Measurements from ENCODE around the gene SRC.

The SRC gene

DNA sequence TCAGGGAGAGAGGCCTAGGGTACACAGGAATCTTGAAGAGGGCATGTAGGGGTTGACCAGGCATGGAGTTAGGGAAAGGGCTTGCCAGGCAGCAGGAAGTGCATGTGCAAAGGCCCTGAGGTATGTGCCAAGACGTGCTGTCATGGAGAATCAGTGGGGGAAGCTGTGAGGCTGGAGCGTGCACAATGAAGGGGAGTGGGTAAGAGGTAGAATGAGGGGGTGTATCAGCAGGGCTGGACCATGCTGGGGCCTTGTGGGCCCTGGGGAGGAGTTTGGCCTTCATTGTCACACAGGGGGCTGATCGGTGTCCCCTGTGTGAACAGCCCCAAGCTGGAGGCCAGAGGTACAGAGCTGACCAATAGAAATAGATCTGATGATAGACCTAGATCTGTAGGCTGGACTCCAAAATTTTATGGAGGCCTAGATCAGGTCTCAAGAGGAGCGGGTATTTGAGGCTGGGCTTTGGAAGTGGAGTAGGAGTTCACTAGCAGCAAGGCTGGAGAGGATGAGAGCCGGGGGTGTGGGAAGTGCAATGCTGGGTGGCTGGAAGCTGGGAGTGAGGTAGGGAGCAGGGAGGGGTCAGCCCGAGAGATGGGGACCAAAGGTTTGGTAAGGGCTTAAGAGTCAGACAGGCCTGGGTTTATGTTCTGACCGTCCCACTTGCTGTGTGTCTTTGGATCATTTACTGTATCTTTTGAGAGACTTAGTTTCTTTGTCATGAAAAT lies 3.0 kb downstream of the SRC start:
- Histone ChIP-seq H3K4me3 (no peak overlapping the region), H4K20me1 (peaks cover 72% of the 10 kb centered on the region), H3K4me2 (peak overlapping the region; percentile 59), H3K9ac (no peak overlapping the region), H3K4me1 (peaks cover 73% of the 10 kb centered on the region), H3K27ac (no peak overlapping the region), H3K36me3 (peaks cover 47% of the 10 kb centered on the region), H3K9me3 (no peaks in the 10 kb centered on the region), H3K27me3 (no peaks in the 10 kb centered on the region)
- no peak for TF ChIP-seq Cebpa-rat (IDR thresholded peaks at IDR 0.05)

DNA sequence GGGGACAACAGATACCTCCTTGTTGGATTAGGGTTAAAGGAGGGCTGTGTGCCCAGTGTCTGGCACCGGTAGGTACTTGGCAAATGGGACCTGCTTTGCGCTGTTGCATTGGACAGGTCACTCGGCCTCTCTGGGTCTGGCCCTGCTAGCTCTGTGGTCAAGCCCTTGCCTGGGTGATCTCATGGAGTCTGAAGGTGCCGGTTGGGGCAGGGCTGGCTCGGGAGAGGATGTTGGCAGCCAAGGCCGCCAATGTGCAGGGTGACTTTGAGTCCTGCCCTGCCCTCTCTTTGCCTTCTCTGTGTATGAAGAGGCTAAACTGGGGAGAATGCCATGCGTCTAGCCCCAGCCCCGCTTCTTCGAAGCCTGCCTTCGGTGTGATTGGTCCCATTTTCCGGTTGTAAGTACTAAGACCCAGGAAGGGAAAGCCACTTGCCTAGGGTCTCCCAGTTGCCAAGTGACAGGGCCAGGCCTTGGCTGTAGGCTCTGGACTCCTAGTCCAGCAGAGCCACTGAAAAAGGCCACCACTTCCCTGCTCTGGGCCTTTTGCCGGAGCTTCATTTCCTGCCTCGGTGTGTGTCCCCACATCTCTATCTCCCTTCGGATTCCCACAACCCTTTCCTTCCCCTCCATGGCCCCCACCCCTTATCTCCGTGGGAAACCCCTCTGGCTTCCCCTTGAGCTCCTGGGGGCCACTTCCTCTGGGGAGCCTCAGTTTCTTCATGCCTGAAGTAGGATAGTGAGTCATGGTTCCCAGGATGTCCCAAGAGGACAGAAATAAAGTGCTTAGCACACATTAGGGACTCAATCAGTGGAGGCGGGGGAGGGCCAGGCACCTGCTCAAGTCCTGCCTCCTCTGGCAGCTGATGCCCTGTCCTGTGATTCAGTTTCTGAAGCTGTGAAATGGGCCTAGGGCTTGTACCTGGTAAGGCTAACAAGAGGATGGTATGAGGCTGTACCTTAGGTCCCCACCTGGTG lies 3.9 kb downstream of the SRC start:
- H4K20me1 ChIP-seq, result peaks cover 81% of the 10 kb centered on the region
- H3K9ac ChIP-seq, result no peak overlapping the region
- H3K27me3 ChIP-seq, result no peaks in the 10 kb centered on the region
- H3K4me3 ChIP-seq, result no peak overlapping the region
- peak overlapping the region; percentile 45 for H3K27ac ChIP-seq
- H3K4me1 ChIP-seq, result peaks cover 73% of the 10 kb centered on the region
- peak overlapping the region; percentile 59 for H3K4me2 ChIP-seq
- no peaks in the 10 kb centered on the region for H3K9me3 ChIP-seq
- peaks cover 49% of the 10 kb centered on the region for H3K36me3 ChIP-seq
- no peak for TF ChIP-seq Cebpa-rat (IDR thresholded peaks at IDR 0.05)

DNA sequence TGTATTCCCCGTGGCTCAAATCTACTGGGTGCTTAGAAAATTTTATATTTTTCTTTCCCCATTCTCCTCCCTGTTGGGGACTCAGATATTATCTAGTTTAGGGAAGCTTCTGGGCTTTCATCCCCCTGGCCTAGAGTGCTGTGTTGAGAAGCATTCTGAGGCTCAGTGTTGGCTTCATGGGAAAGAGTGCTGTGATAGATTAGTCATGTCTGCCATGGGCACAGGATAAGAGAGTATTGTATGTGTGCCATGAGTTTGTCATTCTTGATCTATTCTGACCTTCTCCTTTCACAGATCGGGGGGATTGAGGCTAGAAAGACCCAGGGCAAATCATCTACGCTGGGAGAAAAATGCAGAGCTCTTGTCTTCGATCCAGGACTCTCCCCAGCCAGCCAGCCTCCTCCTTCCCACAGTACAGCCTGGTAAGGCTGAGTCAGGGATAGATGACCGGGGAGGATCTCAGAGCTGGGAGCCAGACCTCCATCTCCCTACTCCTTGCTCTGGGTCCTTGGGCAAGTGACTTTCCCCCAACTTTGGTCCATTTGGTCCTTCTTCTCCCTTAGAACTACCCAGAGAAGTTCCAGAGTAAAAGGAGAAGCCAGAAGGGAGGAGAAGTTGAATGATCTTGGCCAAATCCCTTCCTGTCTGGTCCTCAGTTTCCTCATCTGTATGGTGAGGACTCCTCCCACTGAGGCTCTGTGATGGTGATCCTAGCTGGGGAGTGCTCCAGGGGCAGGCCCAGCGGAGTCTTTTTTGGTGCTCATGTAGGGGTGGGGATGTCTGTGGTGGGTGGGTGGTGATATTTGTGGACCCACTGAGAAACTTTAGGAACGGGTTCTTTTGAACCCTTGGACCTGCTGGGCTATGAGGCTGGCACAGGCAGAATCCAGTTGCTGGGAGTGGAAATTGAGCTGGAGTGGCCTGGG lies 5.0 kb downstream of the SRC start:
- Histone ChIP-seq H3K4me1 (peaks cover 76% of the 10 kb centered on the region), H3K4me2 (no peak overlapping the region), H3K9ac (no peak overlapping the region), H3K27me3 (no peaks in the 10 kb centered on the region), H3K27ac (no peak overlapping the region), H3K9me3 (no peaks in the 10 kb centered on the region), H4K20me1 (peaks cover 92% of the 10 kb centered on the region), H3K36me3 (peaks cover 49% of the 10 kb centered on the region), H3K4me3 (no peak overlapping the region)
- TF ChIP-seq Cebpa-rat (IDR thresholded peaks at IDR 0.05), result no peak

DNA sequence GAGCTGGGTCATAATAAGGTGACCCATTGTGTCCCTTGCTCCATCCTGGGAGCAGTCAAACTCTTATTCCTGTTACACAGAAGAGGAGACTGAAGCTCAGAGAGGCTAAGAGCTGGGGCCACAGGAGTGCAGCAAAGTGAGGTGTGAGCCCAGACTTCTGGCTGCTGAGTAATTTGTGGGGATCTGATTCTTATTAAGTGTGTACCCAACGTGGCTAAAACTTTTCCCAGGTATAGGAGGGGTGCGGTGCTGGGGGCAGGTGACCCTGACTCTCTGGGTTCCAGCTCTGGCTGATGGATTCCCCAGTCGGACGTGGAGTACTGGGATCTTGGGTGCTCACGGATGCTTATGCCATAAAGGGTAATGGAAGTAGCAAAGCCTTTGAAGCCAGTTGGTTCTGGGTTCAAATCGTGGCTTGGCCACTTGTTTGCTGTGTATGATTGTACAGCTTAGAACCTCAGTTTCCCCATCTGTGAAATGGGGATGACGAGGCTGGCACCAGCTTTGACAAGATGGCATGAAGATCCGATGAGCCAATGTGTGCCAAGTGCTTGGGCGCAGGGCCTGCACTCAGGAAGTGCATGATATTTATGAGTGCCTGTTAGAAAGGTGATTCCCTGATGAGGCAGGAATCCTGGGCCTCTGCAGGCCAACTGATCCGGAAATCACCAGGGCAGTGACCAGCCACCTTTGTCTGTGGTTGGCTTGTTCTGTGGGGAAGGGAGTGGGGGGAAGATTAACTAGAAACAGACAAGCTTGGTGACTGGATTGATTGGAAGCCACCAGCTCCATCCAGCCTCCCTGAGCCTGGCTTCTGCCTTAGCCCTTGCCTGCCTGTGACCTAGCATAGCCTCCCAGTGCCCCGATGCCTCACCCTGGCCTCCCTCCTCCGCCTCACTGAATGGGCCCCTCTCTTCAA lies 6.0 kb downstream of the SRC start:
- H3K9ac ChIP-seq, result no peak overlapping the region
- no peaks in the 10 kb centered on the region for H3K9me3 ChIP-seq
- peaks cover 83% of the 10 kb centered on the region for H3K4me1 ChIP-seq
- H4K20me1 ChIP-seq, result peaks cover 100% of the 10 kb centered on the region
- no peaks in the 10 kb centered on the region for H3K27me3 ChIP-seq
- no peak overlapping the region for H3K4me3 ChIP-seq
- H3K27ac ChIP-seq, result no peak overlapping the region
- peak overlapping the region; percentile 51 for H3K4me2 ChIP-seq
- TF ChIP-seq Cebpa-rat (IDR thresholded peaks at IDR 0.05), result no peak
- H3K36me3 ChIP-seq, result peaks cover 49% of the 10 kb centered on the region

DNA sequence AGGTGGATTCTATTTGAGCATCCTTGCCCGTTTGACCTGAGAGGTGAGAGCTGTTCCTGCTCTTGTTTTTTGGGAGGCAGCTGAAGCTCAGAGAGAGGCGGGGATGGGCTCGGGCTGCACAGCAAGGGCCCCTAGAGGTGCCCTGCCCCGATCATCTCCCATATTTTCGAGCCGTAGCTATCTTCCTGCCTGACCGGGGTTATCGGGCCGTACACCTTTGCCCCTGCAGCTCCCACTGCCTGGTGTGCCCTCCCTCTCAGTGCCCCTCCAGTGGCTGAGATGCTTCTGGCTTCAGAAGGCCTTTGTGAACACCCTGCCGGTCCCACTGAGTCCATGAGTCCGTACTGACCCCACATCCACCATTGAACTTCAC lies 6.7 kb downstream of the SRC start:
- peaks cover 100% of the 10 kb centered on the region for H4K20me1 ChIP-seq

DNA sequence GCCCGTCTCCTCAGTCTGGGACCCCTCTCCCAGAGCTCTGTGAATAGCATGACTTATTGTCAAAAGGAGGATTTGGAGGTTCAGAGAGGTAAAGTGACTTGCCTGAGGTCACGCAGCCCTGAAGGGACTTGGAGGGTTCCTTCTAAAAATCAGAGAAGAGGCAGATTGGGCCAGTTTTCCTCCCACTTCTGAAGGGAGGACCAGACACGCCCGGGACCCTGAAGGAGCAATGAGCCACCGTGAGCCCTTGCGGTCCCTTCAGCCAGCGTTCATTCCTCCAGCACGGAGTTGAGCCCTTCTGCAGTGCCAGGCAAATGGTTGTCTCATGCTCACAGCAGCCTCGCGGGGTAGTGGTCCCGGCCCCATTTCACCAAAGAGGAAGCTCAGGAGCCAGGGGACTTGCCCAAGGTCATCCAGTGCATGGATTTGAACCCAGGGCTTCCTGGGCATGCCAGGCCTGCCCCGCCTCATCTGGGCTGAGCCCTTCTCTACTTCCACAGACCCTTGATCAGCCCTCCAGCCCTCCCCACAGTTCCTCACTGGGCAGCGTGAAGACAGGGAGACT lies 7.4 kb downstream of the SRC start:
- no peak for TF ChIP-seq Cebpa-rat (IDR thresholded peaks at IDR 0.05)
- Histone ChIP-seq H4K20me1 (peaks cover 100% of the 10 kb centered on the region), H3K27me3 (no peaks in the 10 kb centered on the region), H3K9ac (no peak overlapping the region), H3K4me3 (no peak overlapping the region), H3K27ac (no peak overlapping the region), H3K36me3 (peaks cover 49% of the 10 kb centered on the region), H3K9me3 (no peaks in the 10 kb centered on the region), H3K4me2 (peak overlapping the region; percentile 76), H3K4me1 (peaks cover 84% of the 10 kb centered on the region)

More for the DNA sequence above, 6.7 kb downstream of the SRC start:
- Histone ChIP-seq H3K27me3 (no peaks in the 10 kb centered on the region), H3K9me3 (no peaks in the 10 kb centered on the region), H3K4me3 (no peak overlapping the region), H3K27ac (no peak overlapping the region), H3K9ac (no peak overlapping the region; the same call in 1 of the 2 replicates), H3K4me2 (peak overlapping the region; percentile 51), H3K4me1 (peaks cover 83% of the 10 kb centered on the region), H3K36me3 (peaks cover 49% of the 10 kb centered on the region)
- TF ChIP-seq Cebpa-rat (IDR thresholded peaks at IDR 0.05), result no peak

DNA sequence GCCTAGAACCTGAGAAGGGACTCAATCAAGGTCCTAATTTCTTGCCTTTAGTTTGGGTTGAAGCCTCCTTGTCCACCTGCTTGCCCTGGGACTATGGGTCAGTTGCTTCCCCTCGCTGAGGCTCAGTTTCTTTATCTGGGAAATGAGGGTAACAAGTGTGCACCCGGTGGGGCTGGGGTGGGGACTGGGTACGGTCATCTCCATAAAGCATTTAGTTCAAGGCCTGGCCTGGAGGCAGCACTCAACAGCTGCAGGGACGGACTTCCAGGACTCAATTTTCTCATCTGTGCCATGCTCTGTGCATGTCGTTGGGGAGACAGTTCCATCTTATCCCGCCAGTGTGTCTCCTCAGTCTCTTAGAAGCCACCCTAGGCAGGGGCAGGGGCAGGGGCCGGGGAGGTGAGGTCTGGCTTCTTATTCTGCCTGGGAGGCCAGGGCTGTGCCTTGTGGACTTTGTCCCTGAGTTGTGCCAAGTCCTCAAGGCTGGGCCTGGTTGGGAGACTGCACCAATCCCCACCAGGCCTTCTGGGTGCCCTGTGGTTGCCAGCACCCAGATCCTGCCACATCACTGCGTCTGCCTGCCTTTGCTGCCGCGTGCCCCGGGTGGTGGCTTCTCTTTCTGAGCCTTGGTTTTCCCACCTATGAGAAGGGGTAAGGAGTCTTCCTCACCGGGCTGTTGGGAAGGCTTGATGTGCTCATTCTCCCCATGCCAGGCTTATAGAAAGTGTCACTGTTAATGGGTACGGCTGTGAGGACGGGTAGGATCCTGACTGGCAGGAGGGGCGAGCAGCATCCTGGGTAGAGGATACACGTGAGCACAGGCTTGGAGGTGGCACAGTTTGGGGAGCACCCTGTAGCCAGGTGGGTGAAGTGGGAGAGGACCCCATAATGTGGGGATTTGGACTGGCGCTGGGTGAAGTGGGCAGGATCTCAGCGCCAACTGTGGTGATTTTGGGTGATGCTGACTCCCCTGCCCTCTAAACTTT lies 8.6 kb downstream of the SRC start:
- Histone ChIP-seq H3K36me3 (peaks cover 46% of the 10 kb centered on the region), H3K9ac (no peak overlapping the region), H3K4me3 (no peak overlapping the region), H4K20me1 (peaks cover 100% of the 10 kb centered on the region), H3K4me1 (peaks cover 86% of the 10 kb centered on the region), H3K27ac (peak overlapping the region; percentile 36; the same call in 1 of the 2 replicates), H3K27me3 (no peaks in the 10 kb centered on the region), H3K4me2 (peak overlapping the region; percentile 76), H3K9me3 (no peaks in the 10 kb centered on the region)
- TF ChIP-seq Cebpa-rat (IDR thresholded peaks at IDR 0.05), result no peak

Measured in BLaER1 (cell line).